Measurements from ENCODE around the gene MYH6.

MYH6 gene

DNA sequence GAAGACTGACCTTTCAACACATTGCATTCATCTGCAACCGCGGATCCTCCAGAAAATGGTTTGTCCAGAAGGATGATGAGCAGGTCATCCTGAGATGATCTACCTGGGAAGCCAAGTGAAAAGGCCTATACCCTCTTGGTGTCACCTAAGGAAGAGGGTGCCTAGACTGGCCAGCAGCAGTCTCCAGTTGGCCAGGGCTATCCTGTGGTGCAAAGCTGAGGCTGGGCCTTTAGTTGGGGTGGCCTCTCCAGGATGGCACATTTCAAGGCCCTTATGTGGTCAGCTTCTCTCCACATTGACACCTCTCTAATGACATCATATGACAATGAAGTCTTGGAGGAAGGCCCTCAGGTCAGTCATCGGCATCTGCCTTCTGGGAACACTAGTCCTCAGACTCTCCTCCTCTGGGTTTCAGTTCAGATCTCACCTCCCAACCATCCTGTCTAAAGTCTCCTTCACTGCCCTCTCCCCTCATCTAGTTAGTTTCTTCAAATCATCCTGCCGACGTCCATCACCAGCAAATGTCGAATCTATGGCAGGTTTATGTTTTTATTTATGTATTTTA, 52.1 kb downstream of the MYH6 start:
- DNase-seq (ENCODE audit: low spot score), result no peak

DNA sequence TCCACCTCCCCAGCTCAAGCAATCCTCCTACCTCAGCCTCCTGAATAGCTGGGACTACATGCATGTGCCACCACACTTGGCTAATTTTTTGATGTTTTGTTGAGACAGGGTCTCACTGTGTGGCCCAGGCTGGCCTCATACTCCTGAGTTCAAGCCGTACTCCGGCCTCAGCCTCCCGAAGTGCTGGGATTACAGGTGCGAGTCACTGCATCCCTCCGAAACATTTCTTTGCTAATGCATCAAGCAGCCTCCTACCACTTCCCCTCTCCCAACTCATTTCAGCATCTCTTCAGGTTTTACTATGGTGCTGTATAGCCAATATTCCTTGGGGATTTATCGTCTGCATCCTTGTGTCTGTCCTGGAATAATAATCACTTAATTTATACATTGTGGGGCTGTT, 53.1 kb downstream of the MYH6 start:
- DNase-seq (ENCODE audit: low spot score), result no peak

DNA sequence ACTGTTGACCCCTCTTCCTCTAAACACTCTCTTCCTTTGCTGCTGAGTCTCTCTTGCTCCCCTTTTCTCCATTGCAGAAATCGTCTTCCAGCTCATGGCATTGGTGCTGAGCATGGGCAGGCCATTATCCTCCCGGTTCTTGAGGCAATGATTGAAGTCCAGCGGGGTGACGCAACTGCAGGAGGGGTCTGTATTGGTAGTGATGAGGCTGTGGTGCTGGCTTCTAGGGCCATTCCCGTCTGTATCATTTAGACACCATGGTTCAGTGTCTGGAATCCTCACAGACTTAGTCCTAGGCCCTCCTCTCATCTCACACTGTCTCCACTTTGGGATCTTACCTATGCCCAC, 54.7 kb downstream of the MYH6 start:
- DNase-seq (ENCODE audit: low spot score), result no peak

DNA sequence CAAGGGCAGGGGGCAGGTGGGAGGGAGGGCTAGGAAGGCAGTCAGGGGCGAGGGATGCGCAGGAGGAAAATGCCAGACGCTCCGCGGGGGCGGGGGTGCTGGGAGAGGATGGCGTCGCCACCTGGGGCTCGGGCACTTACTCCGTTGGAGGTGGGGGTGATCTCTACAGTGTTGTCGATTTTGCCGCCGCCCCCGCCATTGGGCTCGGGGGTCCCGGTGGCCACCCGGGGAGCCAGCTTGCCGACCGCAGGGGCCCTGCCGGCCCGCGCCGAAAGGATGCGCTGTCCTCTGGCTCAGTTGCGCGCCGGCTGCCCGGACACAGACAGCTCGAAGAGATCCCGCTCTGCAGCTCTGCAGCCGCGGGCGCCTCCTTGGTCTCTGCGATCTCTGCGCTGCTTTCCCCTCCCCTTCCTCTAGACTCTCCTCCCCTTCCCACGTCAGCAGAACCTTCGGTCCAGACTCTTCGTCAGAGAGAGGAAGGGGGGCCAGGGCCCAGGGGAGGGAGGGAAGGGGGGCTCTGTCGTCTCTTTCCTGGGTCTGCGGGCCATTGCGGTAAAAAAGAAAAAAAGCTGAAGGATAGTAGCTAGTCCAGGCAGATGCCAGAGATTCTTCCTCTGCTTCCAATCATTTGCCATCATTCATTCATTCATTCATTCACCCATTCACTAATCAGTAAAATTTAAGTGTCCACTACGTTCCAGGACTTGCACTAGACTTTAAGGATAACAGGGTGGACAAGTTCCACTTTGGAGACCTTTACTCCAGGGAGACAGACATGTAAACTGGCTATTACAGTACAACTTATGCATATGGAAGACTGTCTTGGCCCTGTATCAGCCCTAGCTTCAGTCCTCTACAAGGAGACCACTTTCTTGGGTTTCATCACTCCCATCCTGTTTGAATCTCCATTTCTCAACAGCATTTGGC, 55.3 kb downstream of the MYH6 start, which contains the start of gene SLC22A17:
Gene SLC22A17 (minus strand): TSS at position 382 of the 927 bp plus-strand sequence.
- peak; percentile 37 for DNase-seq (ENCODE audit: low spot score)

DNA sequence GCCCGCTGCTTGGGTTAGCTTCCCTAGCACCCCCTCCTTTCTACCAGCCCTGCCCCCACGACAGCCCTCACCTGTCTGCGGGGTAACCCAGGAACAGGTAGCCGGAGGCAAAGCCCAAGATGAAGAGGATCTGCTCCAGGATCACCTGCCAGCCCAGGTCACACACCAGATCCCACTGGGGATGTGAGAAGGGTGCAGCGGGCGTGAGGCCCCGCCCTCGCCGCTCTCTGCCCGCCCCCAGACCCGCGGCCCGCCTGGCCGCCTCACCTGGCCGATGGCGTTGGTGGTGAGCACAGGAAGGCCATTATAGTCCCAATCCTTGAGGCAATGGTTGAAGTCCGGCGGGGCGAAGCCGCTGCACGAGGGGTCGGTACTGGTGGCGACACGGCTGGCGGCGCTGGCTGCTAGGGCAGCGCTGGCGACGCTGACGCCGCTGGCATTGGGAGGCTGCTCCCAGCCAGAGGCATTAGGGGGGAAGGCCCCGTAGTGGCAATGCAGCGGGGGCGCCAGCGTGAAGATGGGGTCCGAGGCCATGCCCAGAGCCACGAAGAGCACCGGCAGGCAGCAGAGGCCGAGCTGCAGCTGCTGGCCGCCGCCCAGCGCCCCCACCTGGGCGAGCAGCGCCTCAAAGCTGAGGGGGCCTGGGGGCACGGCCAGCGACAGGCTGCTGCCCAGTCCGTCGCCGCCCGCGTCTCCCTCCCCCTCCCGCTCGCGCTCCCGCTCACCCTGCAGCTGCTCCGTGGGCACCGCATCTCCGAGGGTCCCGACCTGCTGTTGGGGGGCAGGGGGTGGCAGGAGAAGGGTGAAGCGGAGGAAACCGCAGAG, 56.2 kb downstream of the MYH6 start:
- no peak for DNase-seq (ENCODE audit: low spot score)

DNA sequence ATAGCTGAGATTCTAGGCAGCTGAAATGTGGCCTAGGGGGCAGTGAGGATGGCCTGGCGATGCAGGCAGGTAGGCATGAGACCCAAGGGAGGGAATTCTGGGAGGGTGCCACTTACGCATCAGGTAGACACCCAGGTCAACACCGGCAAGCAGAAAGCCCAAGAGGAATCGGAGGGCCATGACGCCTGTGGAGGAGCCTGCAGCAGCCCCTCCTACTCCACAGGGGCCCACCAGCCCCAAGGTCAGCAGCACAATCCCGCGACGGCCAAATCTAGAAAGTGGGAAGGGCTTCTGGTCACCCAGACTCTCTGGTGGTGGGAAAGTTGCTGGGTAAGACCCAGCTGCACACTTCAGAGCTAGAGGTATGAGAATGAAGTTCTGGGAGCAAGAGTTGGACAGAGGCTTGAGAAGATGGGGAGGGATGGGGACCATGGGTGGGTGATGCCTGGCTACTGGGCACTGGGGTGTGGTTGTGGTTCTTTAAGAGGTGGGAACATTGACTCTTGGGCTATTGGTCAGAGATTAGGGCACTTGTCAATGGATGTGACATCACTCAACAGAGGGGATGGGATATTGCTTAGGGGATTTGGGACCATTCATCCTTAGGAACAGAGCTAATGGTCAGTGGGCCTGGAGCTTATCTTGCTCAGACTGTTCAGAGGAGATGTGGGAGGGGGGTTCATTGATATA, 58.8 kb downstream of the MYH6 start:
- no peak for DNase-seq (ENCODE audit: low spot score)

DNA sequence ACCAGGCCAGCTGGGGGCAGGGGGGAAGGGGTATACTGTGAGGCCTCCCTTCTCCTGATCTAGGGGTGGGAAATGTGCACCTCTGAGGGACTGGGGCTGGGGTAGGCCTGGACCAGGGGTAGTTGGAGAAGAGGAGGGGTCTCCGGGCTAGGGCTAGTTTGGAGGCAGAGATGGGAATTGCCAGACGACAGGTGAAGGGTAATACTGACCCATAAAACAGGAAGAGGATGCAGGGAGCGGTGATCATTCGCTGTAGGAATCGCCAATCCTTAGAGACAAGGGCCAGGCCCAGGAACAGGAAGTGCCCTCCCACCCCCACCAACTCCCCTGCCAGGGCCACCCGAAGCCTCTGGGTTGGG, 59.8 kb downstream of the MYH6 start:
- no peak for DNase-seq (ENCODE audit: low spot score)

DNA sequence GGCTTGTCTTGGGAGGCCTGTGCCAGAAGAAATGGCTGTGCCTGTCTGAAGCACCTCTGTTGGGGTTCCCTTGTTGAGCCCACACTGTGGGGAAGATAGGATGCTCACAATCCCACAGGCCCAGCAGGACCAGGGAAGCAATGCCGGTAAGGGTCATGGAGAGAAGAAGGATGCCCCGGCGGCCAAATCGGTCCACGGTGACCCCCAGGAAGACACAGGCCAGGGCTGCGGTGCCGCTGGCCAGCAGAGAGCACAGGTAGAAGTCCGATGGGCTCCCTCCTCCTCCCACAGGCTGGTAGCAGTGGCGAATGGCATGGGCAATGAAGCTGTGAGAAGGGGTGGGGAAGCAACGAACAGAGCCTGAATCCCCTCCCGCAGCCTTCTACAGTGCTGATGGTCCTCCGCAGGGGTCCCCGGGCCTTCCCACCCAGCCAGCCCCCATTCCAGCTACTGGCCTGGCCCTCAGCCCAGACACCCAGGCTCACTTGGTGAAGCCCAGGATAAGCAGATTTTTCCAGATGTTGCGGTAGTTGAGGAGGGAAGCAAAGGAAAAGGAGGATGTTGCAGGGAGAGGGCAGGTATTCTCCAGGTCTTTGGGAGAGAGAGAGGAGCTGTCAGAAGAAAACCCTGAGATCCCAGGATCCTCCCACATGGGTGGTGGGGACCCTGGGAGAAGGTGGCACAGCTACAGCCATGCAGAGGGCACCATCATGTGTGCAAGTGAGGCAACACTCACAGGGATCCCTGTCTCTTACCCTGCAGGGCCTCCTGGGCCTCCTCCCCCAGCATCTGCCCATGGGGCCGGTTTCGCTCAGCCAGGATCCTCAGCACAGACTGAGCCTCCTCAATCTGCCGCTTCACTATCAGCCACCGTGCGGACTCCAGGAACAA, 60.4 kb downstream of the MYH6 start:
- no peak for DNase-seq (ENCODE audit: low spot score)

DNA sequence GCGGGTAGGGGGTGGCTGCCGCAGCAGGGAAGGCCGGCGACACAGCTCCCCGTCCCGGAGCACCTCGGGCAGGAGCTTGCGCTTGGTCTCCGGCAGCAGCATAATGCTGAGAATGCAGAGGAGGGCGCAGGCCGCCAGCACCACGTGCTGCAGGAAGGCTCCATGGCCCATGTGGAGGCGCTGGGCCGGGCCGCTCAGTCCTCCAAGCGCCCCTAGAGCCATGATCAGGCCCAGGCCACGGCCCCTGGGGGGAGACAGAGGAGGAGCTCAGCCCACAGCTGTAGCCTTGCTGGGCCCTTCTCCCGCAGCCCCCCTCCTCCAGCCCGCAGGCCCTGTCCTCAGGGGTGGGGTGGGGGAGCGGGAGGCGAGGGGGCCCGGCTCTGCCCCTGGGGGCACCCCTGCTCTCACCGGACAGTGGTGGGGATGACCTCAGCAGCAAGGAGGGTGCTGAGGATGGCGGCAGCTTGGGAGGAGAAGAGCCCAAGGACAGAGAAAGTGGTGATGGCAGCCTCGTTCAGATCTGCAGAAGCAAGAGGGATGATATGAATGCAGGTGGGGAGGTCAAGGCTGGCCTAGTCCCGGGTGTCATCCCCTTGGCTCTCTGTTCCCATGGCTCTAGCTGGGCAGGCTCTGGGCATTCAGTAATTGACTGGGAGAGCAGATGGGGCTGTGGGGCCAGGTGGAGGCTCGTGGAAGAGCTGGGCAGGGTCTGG, 61.2 kb downstream of the MYH6 start:
- DNase-seq (ENCODE audit: low spot score), result no peak

DNA sequence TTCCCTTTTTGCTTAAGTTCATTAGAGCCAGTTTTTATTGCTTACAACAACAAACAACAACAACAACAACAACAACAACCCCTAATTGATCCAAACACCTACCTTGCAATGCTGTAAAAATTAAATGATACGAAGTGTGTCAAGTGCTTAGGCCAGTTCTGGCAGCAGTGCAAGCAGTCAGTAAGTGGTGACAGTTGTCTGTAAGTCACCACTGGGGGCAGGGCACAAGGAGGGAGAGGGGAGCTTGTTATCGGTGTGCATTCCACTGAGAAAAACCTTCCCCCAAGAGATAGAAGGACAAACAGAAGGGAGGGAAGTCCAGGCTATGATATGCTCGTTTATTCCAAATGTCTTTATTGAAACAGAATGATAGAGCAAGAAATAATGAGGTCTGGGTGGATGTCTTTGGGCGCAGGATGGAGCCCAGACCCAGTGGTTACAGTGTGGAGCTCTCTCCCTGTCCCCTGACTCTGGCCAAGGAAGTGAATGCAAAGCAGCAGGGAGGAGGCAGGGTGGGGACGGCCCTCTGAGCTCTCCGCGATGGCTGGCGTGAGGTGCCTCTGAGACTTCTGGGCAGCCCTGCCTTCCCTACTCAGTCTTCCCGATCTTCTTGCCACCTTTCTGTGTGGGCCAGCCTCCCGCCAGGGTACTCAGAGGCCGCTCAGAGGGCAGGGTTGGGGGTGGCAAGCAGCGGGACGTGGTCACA, 61.9 kb downstream of the MYH6 start:
- no peak for DNase-seq (ENCODE audit: low spot score)

DNA sequence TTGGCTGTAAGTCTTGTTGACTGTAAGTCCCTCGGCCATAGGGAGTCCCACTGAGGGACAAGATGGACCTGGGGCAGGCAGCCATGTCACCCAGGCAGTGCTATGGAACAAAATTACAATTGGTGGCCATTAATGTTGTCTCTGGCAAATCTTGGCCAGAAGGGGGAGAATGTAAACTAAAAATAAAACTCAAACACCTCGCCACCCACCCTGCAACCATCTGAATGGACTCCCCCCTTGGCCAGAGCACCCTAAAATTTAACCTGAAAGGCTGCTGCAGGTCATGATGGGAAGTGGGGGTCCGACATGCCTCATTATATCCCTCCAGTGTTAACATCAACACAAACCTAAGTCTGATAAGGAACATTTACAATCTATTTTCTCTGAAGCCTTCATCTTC, 63.6 kb downstream of the MYH6 start:
- DNase-seq (ENCODE audit: low spot score), result no peak

DNA sequence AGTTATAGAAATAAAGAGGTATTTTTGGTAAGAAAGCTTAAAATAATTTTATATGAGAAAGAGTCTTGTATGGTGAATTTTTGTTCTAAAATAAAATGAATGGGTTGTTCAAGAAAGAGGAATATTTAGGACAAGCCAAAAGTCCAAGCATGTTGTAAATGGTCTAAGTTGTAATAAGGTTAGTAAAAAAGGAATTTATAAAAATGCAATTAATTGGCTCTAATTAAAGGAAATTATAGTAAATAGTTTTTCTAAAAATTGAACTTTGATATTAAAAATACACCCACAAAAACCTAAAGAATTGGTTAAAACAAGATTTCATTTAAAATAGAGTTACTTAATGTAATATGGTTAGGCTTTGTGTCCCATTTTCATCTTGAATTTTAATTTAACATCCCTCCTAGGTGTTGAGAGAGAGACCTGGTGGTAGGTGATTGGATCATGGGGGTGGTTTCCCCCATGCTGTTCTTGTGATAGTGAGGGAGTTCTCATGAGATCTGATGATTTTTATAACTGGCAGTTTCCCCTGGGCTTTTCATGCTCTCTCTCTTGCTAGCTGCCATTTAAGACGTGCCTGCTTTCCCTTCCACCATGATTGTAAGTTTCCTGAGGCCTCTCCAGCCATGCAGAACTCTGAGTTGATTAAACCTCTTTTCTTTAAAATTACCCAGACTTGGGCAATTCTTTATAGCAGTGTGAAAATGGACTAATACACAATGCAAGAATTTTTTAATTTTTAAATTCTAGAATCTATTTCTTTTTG, 68.4 kb downstream of the MYH6 start:
- DNase-seq (ENCODE audit: low spot score), result no peak

DNA sequence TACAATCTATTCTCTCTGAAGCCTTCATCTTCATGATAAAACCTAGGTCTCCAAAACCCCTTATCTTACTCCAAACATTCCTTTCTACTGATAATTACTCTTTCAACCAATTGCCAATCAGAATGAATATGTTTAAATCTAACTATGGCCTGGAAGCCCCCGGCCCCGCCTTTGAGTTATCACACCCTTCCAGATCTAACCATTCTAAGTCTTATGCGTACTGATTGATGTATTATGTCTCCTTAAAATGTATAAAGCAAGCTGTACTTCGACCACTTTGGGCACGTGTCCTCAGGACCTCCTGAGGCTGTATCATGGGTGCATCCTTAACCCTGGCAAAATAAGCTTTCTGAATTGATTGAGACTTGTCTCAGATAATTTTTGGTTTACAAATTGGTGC, 72.5 kb downstream of the MYH6 start:
- no peak for DNase-seq (ENCODE audit: low spot score)
